Fibroblast of pulmonary artery (primary cell): Measurements from ENCODE around the gene TXNIP.

Experiments used
- DNase-seq: peaks from one replicate; pipeline ENCODE4 v3.0.0-alpha.2; 2010; ENCODE audit warnings: low read depth
- H3K4me3 ChIP-seq: replicated peaks from 2 replicates; pipeline ENCODE4 v1.5.1; 2011; ENCODE audit warnings: low read depth, mild to moderate bottlenecking, control low read depth, low read length, moderate library complexity
- CTCF ChIP-seq: IDR thresholded peaks from 2 replicates; pipeline ENCODE4 v1.5.1; 2011; ENCODE audit warnings: mild to moderate bottlenecking, control low read depth, low read length, inconsistent platforms; ENCODE audit errors: missing control alignments

Gene TXNIP

DNA sequence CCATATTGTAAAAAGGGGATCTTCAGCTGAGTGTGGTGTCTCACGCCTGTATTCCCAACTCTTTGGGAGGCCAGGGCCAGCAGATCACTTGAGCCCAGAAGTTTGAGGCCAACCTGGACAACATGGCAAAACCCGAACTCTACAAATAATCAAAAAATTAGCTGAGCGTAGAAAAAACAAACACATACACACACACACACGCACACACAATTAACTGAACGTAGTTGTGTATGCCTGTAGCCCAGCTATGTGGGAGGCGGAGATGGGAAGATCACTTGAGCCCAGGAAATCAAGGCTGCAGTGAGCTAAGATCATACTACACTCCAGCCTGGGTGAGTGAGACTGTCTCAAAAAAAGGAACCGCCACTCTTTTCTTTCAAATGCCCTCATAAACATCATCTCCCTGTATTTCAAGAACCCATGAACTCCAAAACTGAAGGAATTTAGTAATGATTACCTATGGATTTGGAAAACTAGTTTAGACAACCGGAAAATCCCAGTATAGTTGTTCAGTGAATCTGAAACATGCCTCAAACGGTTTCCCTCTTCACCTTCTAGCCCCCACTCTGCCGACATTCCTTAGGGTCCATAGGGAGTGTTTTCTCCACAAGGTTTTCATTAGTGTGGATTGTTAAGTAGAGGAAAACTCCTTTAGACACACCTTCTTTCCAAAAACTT, 4.5 kb downstream of the TXNIP start:
- no peak for DNase-seq
- TF ChIP-seq CTCF, result no peak
- H3K4me3 ChIP-seq, result peak overlapping the region; percentile 98

DNA sequence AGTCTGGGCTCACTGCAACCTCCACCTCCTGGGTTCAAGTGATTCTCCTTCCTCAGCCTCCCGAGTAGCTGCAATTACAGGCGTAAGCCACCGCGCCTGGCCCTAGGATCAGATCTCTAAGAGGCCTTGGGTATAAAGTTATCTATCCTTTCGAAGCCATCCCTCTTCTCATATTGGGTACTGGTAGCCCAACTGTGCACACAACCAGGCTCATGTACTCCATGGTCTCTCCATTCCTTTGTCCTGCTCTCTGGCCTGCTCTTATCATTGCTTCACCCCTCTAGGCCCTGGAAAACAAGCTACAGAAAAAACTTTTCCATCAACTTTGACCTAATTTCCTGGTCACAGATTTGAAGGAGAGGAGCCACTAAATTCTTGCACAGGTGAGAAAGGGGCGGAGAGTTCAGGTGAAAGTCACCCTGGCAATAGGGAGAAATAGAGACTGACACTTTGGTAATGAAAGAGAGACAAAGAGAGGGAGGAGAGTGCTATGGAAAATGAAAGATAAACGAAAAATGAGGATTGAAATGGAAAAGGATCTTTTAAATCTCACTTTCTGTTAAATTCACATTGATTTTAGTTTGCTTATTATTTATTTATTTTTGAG, 6.0 kb downstream of the TXNIP start:
- TF ChIP-seq CTCF, result no peak
- no peak overlapping the region for H3K4me3 ChIP-seq

DNA sequence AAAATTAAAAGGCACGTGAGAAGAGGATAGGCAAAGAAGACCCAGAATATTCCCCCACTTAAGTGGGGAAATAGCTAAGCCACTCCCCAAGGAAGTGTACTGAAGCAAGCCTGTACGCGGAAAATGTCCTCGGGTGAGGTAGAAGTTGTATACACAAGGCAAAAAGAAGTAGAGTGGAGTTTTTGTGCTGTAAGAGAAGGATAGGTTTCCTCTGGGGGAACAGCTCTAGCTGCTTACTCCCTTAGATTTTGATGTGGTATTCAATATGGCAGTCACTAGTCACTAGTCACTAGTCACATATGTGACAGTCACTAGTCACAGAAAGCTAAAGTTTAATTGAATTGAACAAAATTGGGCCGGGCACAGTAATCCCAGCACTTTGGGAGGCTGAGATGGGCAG, 7.6 kb downstream of the TXNIP start:
- no peak overlapping the region for H3K4me3 ChIP-seq
- TF ChIP-seq CTCF, result no peak
- no peak for DNase-seq

More for the DNA sequence above, 6.0 kb downstream of the TXNIP start:
- no peak for DNase-seq

DNA sequence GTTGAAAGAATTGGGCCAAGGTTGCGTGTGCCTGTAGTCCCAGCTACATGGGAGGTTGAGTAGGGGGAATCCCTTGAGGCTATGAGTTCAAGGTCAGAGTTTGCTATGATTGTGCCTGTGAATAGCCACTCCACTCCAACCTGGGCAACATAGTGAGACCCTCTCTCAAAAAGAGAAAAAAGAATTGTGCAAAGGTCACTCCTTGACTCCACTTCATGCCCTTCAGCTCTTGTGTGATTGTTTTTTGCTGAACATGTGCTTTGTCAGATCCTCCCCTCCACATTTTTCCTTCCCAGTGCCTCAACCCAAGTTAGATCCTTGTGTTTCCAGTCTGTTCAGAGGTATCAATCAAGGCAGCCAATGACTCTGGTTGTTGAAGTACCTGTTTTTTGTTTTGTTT, 8.5 kb downstream of the TXNIP start:
- no peak for TF ChIP-seq CTCF
- DNase-seq, result no peak
- no peak overlapping the region for H3K4me3 ChIP-seq

DNA sequence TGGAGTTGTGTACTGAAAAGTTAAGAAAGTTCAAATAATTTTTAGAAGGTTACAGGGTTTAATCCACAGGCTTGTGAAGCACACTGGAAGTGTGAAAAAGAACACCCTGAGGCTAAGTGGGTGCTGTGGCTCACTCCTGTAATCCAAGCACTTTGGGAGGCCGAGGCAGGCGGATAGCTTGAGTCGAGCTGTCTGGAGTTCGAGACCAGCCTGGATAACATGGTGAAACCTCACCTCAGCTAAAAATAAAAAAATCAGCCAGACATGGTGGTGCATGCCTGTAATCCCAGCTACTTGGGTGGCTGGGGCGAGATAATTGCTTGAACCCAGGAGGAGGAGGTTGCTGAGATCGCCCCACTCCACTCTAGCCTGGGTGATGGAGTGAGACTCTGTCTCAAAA, 9.8 kb downstream of the TXNIP start:
- H3K4me3 ChIP-seq, result no peak overlapping the region
- TF ChIP-seq CTCF, result no peak
- DNase-seq, result no peak

DNA sequence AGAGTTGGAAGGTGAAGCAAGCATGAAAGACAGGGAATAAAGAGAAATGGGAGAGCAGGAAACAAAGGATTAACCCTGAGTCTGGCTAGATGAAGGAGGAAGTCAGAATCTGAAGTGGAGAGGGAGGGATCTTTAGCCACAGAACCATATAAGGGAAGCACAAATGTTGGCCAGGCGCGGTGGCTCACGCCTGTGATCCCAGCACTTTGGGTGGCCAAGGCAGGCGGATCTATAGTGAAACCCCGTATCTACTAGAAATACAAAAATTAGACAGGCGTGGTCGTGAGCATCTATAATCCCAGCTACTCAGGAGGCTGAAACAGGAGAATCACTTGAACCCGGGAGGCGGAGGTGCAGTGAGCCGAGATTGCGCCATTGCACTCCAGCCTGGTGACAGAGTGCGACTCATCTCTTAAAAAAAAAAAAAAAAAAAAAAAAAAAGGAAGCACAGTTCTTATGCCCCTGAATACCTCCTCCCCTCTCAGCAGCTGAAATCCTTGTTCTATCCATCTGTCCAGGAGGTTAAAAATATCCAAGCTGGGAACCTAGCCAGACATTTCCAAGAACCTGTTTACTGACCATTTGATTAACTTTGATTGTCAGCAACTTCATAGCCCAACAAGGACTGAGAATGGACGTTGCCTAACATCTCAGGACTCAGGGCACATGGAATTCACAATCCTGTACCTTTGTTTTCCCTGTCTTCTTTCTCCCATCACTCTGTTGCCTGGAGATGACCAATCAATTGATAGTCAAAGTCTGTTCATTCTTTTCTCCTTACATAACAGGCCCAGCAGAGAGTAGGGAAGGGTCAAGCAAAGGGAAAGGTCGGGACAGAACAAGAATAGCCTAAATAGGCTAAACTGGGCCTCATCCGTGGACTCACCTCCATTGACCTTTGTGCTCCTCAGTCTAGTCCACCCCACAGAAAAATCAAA, 10.6 kb downstream of the TXNIP start:
- no peak for TF ChIP-seq CTCF
- H3K4me3 ChIP-seq, result no peak overlapping the region
- peak; percentile 86 for DNase-seq
